Gastrocnemius medialis (tissue), 4 donors: Measurements from ENCODE around the gene GNL2. TPM values are rescaled to one million over a fixed set of nuclear protein-coding genes. Genes with fewer than 3 reads are reported as not detected.
A peak's percentile ranks its signal among the peaks of the same experiment; 100 is the strongest.

Experiments used
- ATAC-seq, 2 donors: fragments of 150-250 bp; one replicate each; pipeline ENCODE4 v1.9.1; 2016
- DNase-seq, 2 donors: peaks; one replicate each; pipeline ENCODE4 v3.0.0-alpha.2; 2019
- H3K27ac ChIP-seq, 4 donors: fragments of 200-600 bp; sonication (generic); 1 replicate in 1 of 4; 2 replicates in 3 of 4; pipeline ENCODE4 v1.5.1; 2016 to 2018; ENCODE audit warnings: mild to moderate bottlenecking in 2 of 4, moderate library complexity in 1 of 4
- H3K27me3 ChIP-seq, 3 donors: fragments of 200-600 bp; sonication (generic) in 2 of 3; 1 replicate in 1 of 3; 2 replicates in 2 of 3; pipeline versions ENCODE4 v1.5.1 to v1.6.0; 2016 to 2019; ENCODE audit warnings: mild to moderate bottlenecking in 1 of 3, moderate library complexity in 1 of 3
- H3K36me3 ChIP-seq, 2 donors: fragments of 200-600 bp; sonication (generic) in 1 of 2; one replicate each; pipeline ENCODE4 v1.5.1; 2017 to 2018
- H3K4me1 ChIP-seq, 2 donors: fragments of 200-600 bp; sonication (generic) in 1 of 2; one replicate each; pipeline ENCODE4 v1.5.1; 2016 to 2017; ENCODE audit warnings: mild to moderate bottlenecking in 2 of 2
- H3K4me3 ChIP-seq, 4 donors: fragments of 200-600 bp; sonication (generic) in 3 of 4; 1 replicate in 1 of 4; 2 replicates in 3 of 4; pipeline ENCODE4 v1.5.1; 2016 to 2019; ENCODE audit warnings: mild to moderate bottlenecking in 2 of 4
- H3K9me3 ChIP-seq, 3 donors: fragments of 200-600 bp; sonication (generic) in 2 of 3; 1 replicate in 1 of 3; 2 replicates in 2 of 3; pipeline ENCODE4 v1.5.1; 2016 to 2019
- POLR2A ChIP-seq, 2 donors: fragments of 450-650 bp; IDR thresholded peaks; one replicate each; pipeline ENCODE4 v1.6.1; 2017; ENCODE audit warnings: antibody characterized with exemption in 2 of 2, mild to moderate bottlenecking in 2 of 2, moderate library complexity in 2 of 2
- in situ Hi-C, 4 donors: fragments of 200-750 bp; cut with MboI; loops; one replicate each; pipeline versions ENCODE4 v1.15.0 to v1.8.0; 2017; ENCODE audit warnings: low sequenced_read_pairs in 4 of 4
- intact Hi-C: fragments of 100-400 bp; cut with DNase I; formaldehyde crosslinking; loops from one replicate; pipeline ENCODE4 v1.15.1; 2023; ENCODE audit warnings: low total_unique reads
- total RNA-seq, 4 donors: library from RNA; depleted of rRNA; stranded (reverse); fragments of >200 nt; gene quantifications; one replicate each; pipeline versions ENCODE4 v1.1.0 to v1.2.3, GENCODE V29; 2016
- TF ChIP-seq, protein P1 (sequence below), 5 experiments: fragments of 450-650 bp in 3 of 5; fragments of 200-600 bp in 2 of 5; sonication (generic) in 2 of 5; IDR thresholded peaks in 4 of 5; conservative IDR thresholded peaks in 1 of 5; 1 replicate in 4 of 5; 2 replicates in 1 of 5; pipeline ENCODE4 v1.5.1; 2016 to 2019; ENCODE audit warnings: antibody characterized with exemption in 5 of 5, mild to moderate bottlenecking in 3 of 5, moderate library complexity in 3 of 5

GNL2 gene
- total RNA-seq, 4 donors from 2014 or later, result 37.2 to 49.1 (median 43.2) TPM

GRCh38 chr1:37606481-37607263 is 10.9 kb upstream of the GNL2 start:
- Histone ChIP-seq H3K36me3 (no peaks in the 10 kb centered on the region), H3K27me3 (peaks cover 0 to 11% (median 0%) of the 10 kb centered on the region in 3 donors), H3K4me3 (no peak overlapping the region), H3K27ac (no peak overlapping the region), H3K4me1 (no peaks in the 10 kb centered on the region), H3K9me3 (no peaks in the 10 kb centered on the region)
- intact Hi-C loops (no loop called here), in situ Hi-C loops (loop anchor here in 1 of 4 donors (25.0 kb wide), 1 partner anchor 1231 kb away; no protein-coding TSS in a partner anchor)
- DNase-seq (no peak), ATAC-seq (no peak)
- TF ChIP-seq, protein P1, sequence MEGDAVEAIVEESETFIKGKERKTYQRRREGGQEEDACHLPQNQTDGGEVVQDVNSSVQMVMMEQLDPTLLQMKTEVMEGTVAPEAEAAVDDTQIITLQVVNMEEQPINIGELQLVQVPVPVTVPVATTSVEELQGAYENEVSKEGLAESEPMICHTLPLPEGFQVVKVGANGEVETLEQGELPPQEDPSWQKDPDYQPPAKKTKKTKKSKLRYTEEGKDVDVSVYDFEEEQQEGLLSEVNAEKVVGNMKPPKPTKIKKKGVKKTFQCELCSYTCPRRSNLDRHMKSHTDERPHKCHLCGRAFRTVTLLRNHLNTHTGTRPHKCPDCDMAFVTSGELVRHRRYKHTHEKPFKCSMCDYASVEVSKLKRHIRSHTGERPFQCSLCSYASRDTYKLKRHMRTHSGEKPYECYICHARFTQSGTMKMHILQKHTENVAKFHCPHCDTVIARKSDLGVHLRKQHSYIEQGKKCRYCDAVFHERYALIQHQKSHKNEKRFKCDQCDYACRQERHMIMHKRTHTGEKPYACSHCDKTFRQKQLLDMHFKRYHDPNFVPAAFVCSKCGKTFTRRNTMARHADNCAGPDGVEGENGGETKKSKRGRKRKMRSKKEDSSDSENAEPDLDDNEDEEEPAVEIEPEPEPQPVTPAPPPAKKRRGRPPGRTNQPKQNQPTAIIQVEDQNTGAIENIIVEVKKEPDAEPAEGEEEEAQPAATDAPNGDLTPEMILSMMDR (IDR thresholded peaks at IDR 0.05 in 4 of 5, conservative IDR thresholded peaks at IDR 0.05 in 1 of 5), result no peak
- TF ChIP-seq POLR2A (IDR thresholded peaks at IDR 0.05), result no peak

GRCh38 chr1:37605806-37606474 is 10.2 kb upstream of the GNL2 start:
- DNase-seq, result no peak
- in situ Hi-C loops, result loop anchor here in 1 of 4 donors (25.0 kb wide), 1 partner anchor 1231 kb away; no protein-coding TSS in a partner anchor

GRCh38 chr1:37605061-37605650 is 9.4 kb upstream of the GNL2 start:
- no peak for DNase-seq
- no peak overlapping the region for H3K4me3 ChIP-seq
- TF ChIP-seq, protein P1 (IDR thresholded peaks at IDR 0.05 in 4 of 5, conservative IDR thresholded peaks at IDR 0.05 in 1 of 5), result no peak
- TF ChIP-seq POLR2A (IDR thresholded peaks at IDR 0.05), result no peak
- intact Hi-C loops, result no loop called here
- peaks cover 0 to 11% (median 0%) of the 10 kb centered on the region in 3 donors for H3K27me3 ChIP-seq
- H3K27ac ChIP-seq, result no peak overlapping the region
- no peaks in the 10 kb centered on the region for H3K36me3 ChIP-seq
- no peak for ATAC-seq
- in situ Hi-C loops, result loop anchor here in 1 of 4 donors (25.0 kb wide), 1 partner anchor 1232 kb away; no protein-coding TSS in a partner anchor
- no peaks in the 10 kb centered on the region for H3K4me1 ChIP-seq
- H3K9me3 ChIP-seq, result no peaks in the 10 kb centered on the region

More at GRCh38 chr1:37605806-37606474, 10.2 kb upstream of the GNL2 start:
- Histone ChIP-seq H3K36me3 (no peaks in the 10 kb centered on the region), H3K27ac (no peak overlapping the region), H3K9me3 (no peaks in the 10 kb centered on the region), H3K27me3 (peaks cover 0 to 11% (median 0%) of the 10 kb centered on the region in 3 donors), H3K4me3 (no peak overlapping the region), H3K4me1 (no peaks in the 10 kb centered on the region)
- ATAC-seq, result no peak
- TF ChIP-seq, protein P1 (IDR thresholded peaks at IDR 0.05 in 4 of 5, conservative IDR thresholded peaks at IDR 0.05 in 1 of 5), result no peak
- TF ChIP-seq POLR2A (IDR thresholded peaks at IDR 0.05), result no peak
- intact Hi-C loops, result no loop called here

DNA sequence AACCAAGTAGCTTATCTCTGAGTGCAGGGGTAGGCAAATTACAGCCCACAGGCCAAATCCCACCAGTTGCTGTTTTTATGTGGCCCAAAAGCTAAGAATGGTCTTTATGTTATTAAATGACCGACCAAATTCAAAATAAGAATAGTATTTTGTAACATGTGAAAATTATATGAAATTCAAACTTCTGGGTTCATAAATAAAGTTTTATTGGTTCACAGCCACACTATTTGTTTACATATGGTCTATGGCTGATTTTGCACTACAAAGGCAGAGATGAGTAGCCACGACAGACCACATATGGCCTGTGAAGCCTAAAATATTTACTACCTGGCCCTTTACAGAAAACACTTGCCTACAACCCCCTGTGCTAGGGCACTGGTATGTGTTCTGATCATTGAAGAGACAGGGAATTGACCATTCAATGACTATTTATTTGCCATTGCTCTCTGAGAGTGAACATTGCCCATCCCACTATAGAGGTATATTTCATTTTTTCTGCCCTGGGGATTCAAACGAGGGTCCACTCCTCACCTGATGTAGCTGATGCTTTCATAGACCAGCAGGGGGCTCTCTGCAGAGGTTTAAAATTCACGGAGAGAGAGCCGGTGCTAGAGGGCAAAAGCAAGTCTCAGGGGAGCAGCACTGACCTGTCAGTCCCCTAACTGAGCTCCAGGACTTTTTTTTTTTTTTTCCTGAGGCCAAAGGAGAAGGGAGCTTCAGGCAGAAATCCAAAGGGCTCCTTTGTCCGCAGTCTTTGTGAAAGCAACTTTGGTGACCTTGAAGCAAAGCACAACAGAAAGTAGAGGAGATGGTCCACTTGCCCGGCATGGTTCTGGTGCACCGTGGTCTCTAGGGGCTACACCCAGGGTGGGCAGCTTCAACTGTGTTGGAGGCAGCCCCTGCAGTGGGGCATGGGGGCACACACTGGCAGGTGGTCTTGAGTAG is 7.3 kb upstream of the GNL2 start:
- H3K4me1 ChIP-seq, result no peaks in the 10 kb centered on the region
- ATAC-seq (no peak), DNase-seq (no peak)
- intact Hi-C loops (no loop called here), in situ Hi-C loops (loop anchor here in 1 of 4 donors (5.0 to 25.0 kb wide), 2 partner anchors 79 to 1234 kb away; no protein-coding TSS in a partner anchor)
- no peak overlapping the region for H3K27ac ChIP-seq
- no peaks in the 10 kb centered on the region for H3K9me3 ChIP-seq
- TF ChIP-seq, protein P1 (IDR thresholded peaks at IDR 0.05 in 4 of 5, conservative IDR thresholded peaks at IDR 0.05 in 1 of 5), result peak in 2 of 5 experiments; percentile 33 to 51
- no peak for TF ChIP-seq POLR2A (IDR thresholded peaks at IDR 0.05)
- H3K36me3 ChIP-seq, result no peaks in the 10 kb centered on the region
- H3K27me3 ChIP-seq, result peaks cover 0 to 5% (median 0%) of the 10 kb centered on the region in 3 donors
- H3K4me3 ChIP-seq, result no peak overlapping the region
